Inflammatory macrophage treated with lipopolysaccharide for 1 hour (primary cell): ENCODE measurements around the gene CEP131.

Source experiments
- DNase-seq, 2 donors: peaks; one replicate each; pipeline ENCODE4 v3.0.0-alpha.2; 2020 to 2022

Gene CEP131

GRCh38 chr17:81143717-81144422 lies 78.9 kb downstream of the CEP131 start:
- no peak for DNase-seq

- DNase-seq, result no peak
These were observed 79.6 kb downstream of the CEP131 start for GRCh38 chr17:81143200-81143527.

GRCh38 chr17:81142301-81143199 lies 80.2 kb downstream of the CEP131 start:
- peak; percentile 73 to 92 for DNase-seq

GRCh38 chr17:81140695-81141094 lies 82.1 kb downstream of the CEP131 start:
- no peak for DNase-seq

GRCh38 chr17:81140018-81140417 lies 82.7 kb downstream of the CEP131 start:
- no peak for DNase-seq
